PC-3 (cell line): ENCODE results near the gene ATP1A2. TPM values are rescaled to one million over a fixed set of nuclear protein-coding genes. Genes with fewer than 3 reads are reported as not detected.

ENCODE experiments used
- ATAC-seq: fragments of 200-7000 bp; cut with Tn5 transposase; 2 replicates; pipeline ENCODE4 v1.9.1; 2020; ENCODE audit warnings: mild to moderate bottlenecking, moderate library complexity
- BruUV-seq: library from RNA; stranded (reverse); fragments of 400-500 nt; replicated peaks from 2 replicates; lab custom pipeline; 2021; lab: Mats Ljungman, UMichigan
- CTCF ChIA-PET: fragments of 300-600 bp; sonication (Branson Sonifier 250); formaldehyde crosslinking; loops from one replicate; lab custom pipeline; 2022; ENCODE audit warnings: antibody characterized with exemption; lab: Charles Lee
- POLR2A ChIA-PET: fragments of 300-600 bp; sonication (Branson Sonifier 250); formaldehyde crosslinking; loops from one replicate; lab custom pipeline; 2022; ENCODE audit warnings: antibody characterized with exemption; ENCODE audit not compliant: unreplicated experiment; lab: Charles Lee
- DNase-seq: peaks from one replicate; pipeline ENCODE4 v3.0.0-alpha.2; 2015
- H2AFZ ChIP-seq: fragments of 300-600 bp; sonication (generic); 2 replicates; pipeline ENCODE4 v1.6.0; 2016; ENCODE audit warnings: antibody characterized with exemption, low read length
- H3F3A ChIP-seq: fragments of 300-600 bp; sonication (generic); one replicate; pipeline ENCODE4 v1.6.0; 2017; ENCODE audit warnings: antibody characterized with exemption, low read length, control low read depth, mild to moderate bottlenecking; ENCODE audit not compliant: unreplicated experiment
- H3K27ac ChIP-seq: fragments of 300-600 bp; sonication (generic); 2 replicates; pipeline ENCODE4 v1.5.1; 2016; ENCODE audit warnings: mild to moderate bottlenecking, low read length
- H3K27me3 ChIP-seq: fragments of 300-600 bp; sonication (generic); 2 replicates; pipeline ENCODE4 v1.6.1; 2016; ENCODE audit warnings: low read length, mixed read lengths
- H3K36me3 ChIP-seq: fragments of 300-600 bp; sonication (generic); 2 replicates; pipeline ENCODE4 v1.6.1; 2016; ENCODE audit warnings: low read depth, mixed run types, low read length, mixed read lengths
- H3K4me1 ChIP-seq: fragments of 300-600 bp; sonication (generic); 2 replicates; pipeline ENCODE4 v1.5.1; 2016; ENCODE audit warnings: low read length; ENCODE audit not compliant: insufficient read depth
- H3K4me2 ChIP-seq: fragments of 300-600 bp; sonication (generic); 2 replicates; pipeline ENCODE4 v1.6.0; 2016; ENCODE audit warnings: low read length
- H3K4me3 ChIP-seq: fragments of 300-600 bp; sonication (generic); 2 replicates; pipeline ENCODE4 v1.5.1; 2016; ENCODE audit warnings: mild to moderate bottlenecking, low read length, mixed read lengths
- H3K79me2 ChIP-seq: fragments of 300-600 bp; sonication (generic); 2 replicates; pipeline ENCODE4 v1.6.1; 2017; ENCODE audit warnings: low read length, mixed read lengths
- H3K9ac ChIP-seq: fragments of 300-600 bp; sonication (generic); 2 replicates; pipeline ENCODE4 v1.6.0; 2016; ENCODE audit warnings: mild to moderate bottlenecking, low read length
- H3K9me2 ChIP-seq: fragments of 300-600 bp; sonication (generic); replicated peaks from 2 replicates; pipeline ENCODE4 v1.6.1; 2016; ENCODE audit warnings: mixed run types, low read length, mixed read lengths
- H3K9me3 ChIP-seq: fragments of 300-600 bp; sonication (generic); 2 replicates; pipeline ENCODE4 v1.6.1; 2016; ENCODE audit warnings: low read length, mixed read lengths
- H4K20me1 ChIP-seq: fragments of 300-600 bp; sonication (generic); 2 replicates; pipeline ENCODE4 v1.6.1; 2016; ENCODE audit warnings: low read length, mixed read lengths
- CTCF ChIP-seq: fragments of 300-600 bp; sonication (generic); conservative IDR thresholded peaks from 2 replicates; pipeline ENCODE4 v1.5.1; 2017; ENCODE audit warnings: antibody characterized with exemption, low read depth, mild to moderate bottlenecking, low read length
- EZH2 ChIP-seq: fragments of 300-600 bp; sonication (generic); IDR thresholded peaks from one replicate; pipeline ENCODE4 v1.6.1; 2017; ENCODE audit warnings: antibody characterized with exemption, mild to moderate bottlenecking, low read length; ENCODE audit not compliant: unreplicated experiment
- EZH2phosphoT487 ChIP-seq: fragments of 300-600 bp; sonication (generic); IDR thresholded peaks from 2 replicates; pipeline ENCODE4 v1.6.1; 2018; ENCODE audit warnings: mild to moderate bottlenecking, antibody characterized with exemption, low read length, borderline replicate concordance
- intact Hi-C: fragments of 100-400 bp; cut with micrococcal nuclease; formaldehyde crosslinking; loops from 2 replicates; pipeline ENCODE4 v1.9.0; 2023
- total RNA-seq: library from RNA; depleted of rRNA; stranded (reverse); fragments of >200 nt; gene quantifications from 2 replicates; pipeline ENCODE4 v1.2.3, GENCODE V29; 2014

ATP1A2 gene
- total RNA-seq, 1 experiment from 2014 or later, result not detected

DNA sequence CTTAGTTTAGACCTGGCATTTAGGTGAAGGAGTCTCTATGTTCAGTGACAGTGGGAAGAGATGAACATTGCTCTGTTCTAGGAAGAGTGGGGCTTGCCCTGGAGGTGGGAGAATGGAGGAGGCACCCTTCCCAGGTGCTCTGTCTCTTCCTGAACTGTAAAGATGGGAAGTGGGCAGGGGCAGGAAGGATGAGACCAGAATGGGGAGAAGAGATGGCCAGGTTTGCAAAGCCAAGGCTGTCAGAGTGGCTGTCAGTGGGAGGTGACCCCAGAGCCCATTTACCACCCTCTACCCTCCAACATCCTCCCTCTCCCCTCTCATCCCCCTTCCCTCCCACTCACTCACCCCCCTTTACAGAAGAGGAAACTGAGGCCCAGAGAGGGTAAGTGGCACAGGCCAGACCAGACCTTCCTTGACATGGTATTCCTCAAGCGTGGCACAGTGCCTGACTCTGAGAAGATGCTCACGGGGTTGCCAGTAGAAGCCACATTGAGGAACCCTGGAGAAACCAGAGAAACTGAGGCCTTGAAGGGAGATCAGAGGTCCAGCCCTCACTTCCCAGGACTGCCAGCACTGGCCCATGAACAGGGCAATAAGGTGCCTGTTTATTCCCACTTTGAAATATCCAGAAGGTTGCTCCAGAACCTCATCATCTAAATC lies 15.7 kb upstream of the ATP1A2 start:
- ChIA-PET CTCF (interaction anchor here (0.5 to 2.3 kb wide), 7 partner anchors 49 to 192 kb away, joined by 3 to 26 read pairs (median 7); no protein-coding TSS in a partner anchor), POLR2A (no interaction called here)
- peak overlapping the region; percentile 99; the same call in 1 of the 2 replicates for H3K4me2 ChIP-seq
- H4K20me1 ChIP-seq, result no peaks in the 10 kb centered on the region
- intact Hi-C loops, result loop anchor here (1.0 to 2.0 kb wide), 2 partner anchors 60 to 185 kb away; partner anchors contain the start of gene PEX19
- H3K36me3 ChIP-seq, result no peaks in the 10 kb centered on the region
- DNase-seq (no peak), ATAC-seq (no peak)
- H3K27ac ChIP-seq, result no peak overlapping the region
- H3K4me3 ChIP-seq, result no peak overlapping the region
- peaks cover 31% of the 10 kb centered on the region for H3K4me1 ChIP-seq
- TF ChIP-seq EZH2 (no peak), CTCF (no peak), EZH2phosphoT487 (no peak)
- no peaks in the 10 kb centered on the region for H3K9me2 ChIP-seq
- H3K79me2 ChIP-seq, result 0 out of 2 replicates have a peak, but pooled peaks cover 7% of the 10 kb centered on the region
- no peak overlapping the region for H3K9ac ChIP-seq
- no peaks in the 10 kb centered on the region for H3F3A ChIP-seq
- no peak overlapping the region; the same call in 1 of the 2 replicates for H2AFZ ChIP-seq
- no TSS peak for BruUV-seq
- H3K9me3 ChIP-seq, result no peaks in the 10 kb centered on the region
- H3K27me3 ChIP-seq, result no peaks in the 10 kb centered on the region

DNA sequence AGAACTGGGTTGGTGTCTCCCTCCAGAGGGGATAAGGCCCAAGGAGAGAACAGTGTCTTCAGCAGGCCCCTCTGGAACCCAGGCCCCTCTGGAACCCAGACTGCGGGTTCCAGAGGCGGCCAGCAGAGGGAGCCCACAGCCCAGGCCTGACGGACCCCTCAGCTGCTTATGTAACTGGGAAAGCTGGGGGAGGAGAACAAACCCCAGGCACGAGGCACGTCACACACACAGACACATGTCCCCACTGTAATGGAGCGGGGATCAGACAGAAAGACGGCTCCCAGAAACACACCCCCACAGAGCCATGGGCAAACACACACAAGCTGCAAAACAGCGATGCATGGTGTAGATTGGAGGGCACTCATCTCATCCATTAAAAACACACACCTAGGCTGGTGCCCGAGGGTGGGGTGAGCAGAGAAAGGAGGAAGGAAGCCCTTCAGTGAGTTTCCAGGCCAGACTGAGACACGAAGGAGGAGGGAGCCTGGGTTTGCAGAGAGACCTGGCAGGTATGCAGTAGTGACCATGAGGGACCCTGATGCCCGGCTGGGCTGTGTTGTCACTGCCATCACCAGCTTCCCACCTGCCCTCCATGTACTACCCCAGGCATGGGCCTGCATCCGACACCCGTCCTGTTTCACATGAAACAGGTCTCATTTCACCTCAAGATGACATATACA lies 14.4 kb upstream of the ATP1A2 start:
- peak overlapping the region; percentile 44 for H3K9ac ChIP-seq
- intact Hi-C loops, result loop anchor here (1.0 kb wide), 5 partner anchors 62 to 275 kb away; no protein-coding TSS in a partner anchor
- peak overlapping the region; percentile 21; the same call in 1 of the 2 replicates for H3K4me3 ChIP-seq
- CTCF ChIA-PET, result interaction anchor here (0.5 to 3.5 kb wide), 9 partner anchors 79 to 273 kb away, joined by 3 to 26 read pairs (median 5); partner anchors contain the start of gene DCAF8
- H3K9me2 ChIP-seq, result no peaks in the 10 kb centered on the region
- H3K79me2 ChIP-seq, result 0 out of 2 replicates have a peak, but pooled peaks cover 7% of the 10 kb centered on the region
- H3K27me3 ChIP-seq, result no peaks in the 10 kb centered on the region
- H3K4me2 ChIP-seq, result peak overlapping the region; percentile 61
- peaks cover 30% of the 10 kb centered on the region for H3K4me1 ChIP-seq
- BruUV-seq, result no TSS peak
- ATAC-seq, result peak; percentile 20
- H2AFZ ChIP-seq, result peak overlapping the region; percentile 88
- peak; percentile 85 for DNase-seq
- POLR2A ChIA-PET, result interaction anchor here (0.6 kb wide), 1 partner anchor 110 kb away, joined by 3 read pairs; no protein-coding TSS in a partner anchor
- no peaks in the 10 kb centered on the region for H3K36me3 ChIP-seq
- no peaks in the 10 kb centered on the region for H3F3A ChIP-seq
- H3K27ac ChIP-seq, result no peak overlapping the region
- peak; percentile 99 for TF ChIP-seq CTCF
- no peak for TF ChIP-seq EZH2phosphoT487
- TF ChIP-seq EZH2, result no peak
- no peaks in the 10 kb centered on the region for H3K9me3 ChIP-seq
- H4K20me1 ChIP-seq, result no peaks in the 10 kb centered on the region
